ENCODE results near the gene PRUNE2. TPM values are rescaled to one million over a fixed set of nuclear protein-coding genes. Genes with fewer than 3 reads are reported as not detected.
A peak's percentile ranks its signal among the peaks of the same experiment; 100 is the strongest.

The PRUNE2 gene
- polyA plus RNA-seq, 6 donors from 2014 or later: 0.12 to 0.65 (median 0.23) TPM; not detected in 1

- no peak for ATAC-seq (ENCODE audit: low read depth in 2 of 2)
- Mint-ChIP-seq H3K36me3 (no peaks in the 10 kb centered on the region), H3K27me3 (no peaks in the 10 kb centered on the region), H3K4me3 (peak overlapping the region in 3 of 8 donors; percentile 32 to 55 (median 35)), H3K9me3 (no peaks in the 10 kb centered on the region), H3K27ac (peak overlapping the region in 2 of 6 donors; percentile 38 to 40), H3K4me1 (peaks cover 26 to 34% (median 33%) of the 10 kb centered on the region in 3 donors)
- no peak for DNase-seq
These were observed 261.2 kb downstream of the PRUNE2 start for GRCh38 chr9:76644647-76645250.

GRCh38 chr9:76644171-76644570, 261.7 kb downstream of the PRUNE2 start:
- Mint-ChIP-seq H3K4me3 (peak overlapping the region in 6 of 8 donors; percentile 49 to 91 (median 74)), H3K27ac (peak overlapping the region in 1 of 6 donors; percentile 89), H3K36me3 (no peaks in the 10 kb centered on the region), H3K9me3 (no peaks in the 10 kb centered on the region), H3K4me1 (peaks cover 26 to 34% (median 33%) of the 10 kb centered on the region in 3 donors), H3K27me3 (no peaks in the 10 kb centered on the region)
- DNase-seq (no peak), ATAC-seq (ENCODE audit: low read depth in 2 of 2) (no peak)

GRCh38 chr9:76643399-76644117, 262.4 kb downstream of the PRUNE2 start:
- H3K36me3 Mint-ChIP-seq: no peaks in the 10 kb centered on the region
- DNase-seq: peak; percentile 50
- peak; percentile 98 for ATAC-seq (ENCODE audit: low read depth in 2 of 2)

DNA sequence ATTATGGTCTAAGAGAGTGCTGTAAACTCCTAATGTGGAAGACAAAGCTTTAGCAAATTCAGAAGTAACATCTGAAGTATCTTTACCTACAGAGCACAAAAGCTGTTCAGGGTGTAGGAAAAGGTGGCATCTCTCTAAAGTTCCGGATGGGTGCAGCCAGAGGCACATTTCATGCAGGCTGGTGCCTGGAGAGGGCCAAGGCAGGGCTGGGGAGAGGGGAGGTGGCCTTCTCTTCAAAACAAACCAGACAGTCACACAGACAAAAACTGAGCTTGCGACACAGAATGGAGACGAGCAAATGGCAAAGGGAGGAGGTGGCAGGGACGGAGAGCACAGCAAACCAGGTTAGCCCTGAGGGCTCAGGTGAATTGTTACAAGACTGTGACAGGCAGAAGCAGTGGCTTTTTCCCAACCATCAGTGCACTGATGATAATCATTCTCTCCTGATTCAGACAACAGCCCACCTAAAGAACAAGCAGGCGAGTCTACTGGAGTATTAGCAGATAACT, 263.2 kb downstream of the PRUNE2 start:
- Mint-ChIP-seq H3K36me3 (no peaks in the 10 kb centered on the region), H3K4me3 (peak overlapping the region; percentile 18 to 91 (median 74)), H3K9me3 (no peaks in the 10 kb centered on the region), H3K27me3 (no peaks in the 10 kb centered on the region), H3K27ac (peak overlapping the region in 4 of 6 donors; percentile 39 to 94 (median 84)), H3K4me1 (peaks cover 26 to 34% (median 33%) of the 10 kb centered on the region in 3 donors)
- no peak for DNase-seq
- ATAC-seq (ENCODE audit: low read depth in 2 of 2): no peak

More at GRCh38 chr9:76643399-76644117, 262.4 kb downstream of the PRUNE2 start:
- Mint-ChIP-seq H3K27ac (peak overlapping the region; percentile 31 to 94 (median 82)), H3K9me3 (no peaks in the 10 kb centered on the region), H3K4me3 (peak overlapping the region; percentile 38 to 91 (median 74)), H3K4me1 (peaks cover 26 to 34% (median 33%) of the 10 kb centered on the region in 3 donors), H3K27me3 (no peaks in the 10 kb centered on the region)

- no peak overlapping the region for H3K4me3 Mint-ChIP-seq
- H3K27ac Mint-ChIP-seq: peak overlapping the region in 2 of 6 donors; percentile 19 to 79
- DNase-seq (no peak), ATAC-seq (ENCODE audit: low read depth in 2 of 2) (no peak)
- no peaks in the 10 kb centered on the region for H3K36me3 Mint-ChIP-seq
- no peaks in the 10 kb centered on the region for H3K27me3 Mint-ChIP-seq
- peaks cover 30 to 40% (median 38%) of the 10 kb centered on the region in 3 donors for H3K4me1 Mint-ChIP-seq
- no peaks in the 10 kb centered on the region for H3K9me3 Mint-ChIP-seq
These were observed 263.8 kb downstream of the PRUNE2 start for GRCh38 chr9:76642074-76642473.

DNA sequence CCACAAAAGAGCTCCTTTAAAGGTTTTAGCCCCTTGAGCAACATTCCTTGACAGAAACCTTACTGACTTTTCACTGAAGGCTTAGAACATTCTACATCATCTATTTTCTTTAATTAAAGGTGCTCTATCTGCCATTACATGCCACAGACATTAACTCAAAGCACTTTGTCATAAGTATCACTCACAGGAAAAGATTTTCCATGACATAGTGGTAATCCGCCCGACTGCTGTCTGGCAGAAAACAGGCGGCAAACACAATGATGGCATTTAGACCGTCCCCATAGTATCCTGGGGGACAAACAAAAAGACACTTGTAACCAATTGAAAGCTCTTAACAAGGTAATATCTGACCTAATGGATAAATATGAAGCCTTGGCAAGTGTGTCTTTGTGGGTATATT, 267.9 kb downstream of the PRUNE2 start:
- Mint-ChIP-seq H3K4me1 (peaks cover 17 to 23% (median 21%) of the 10 kb centered on the region in 3 donors), H3K4me3 (no peak overlapping the region), H3K9me3 (no peaks in the 10 kb centered on the region), H3K27me3 (no peaks in the 10 kb centered on the region), H3K36me3 (no peaks in the 10 kb centered on the region), H3K27ac (no peak overlapping the region)
- ATAC-seq (ENCODE audit: low read depth in 2 of 2) (no peak), DNase-seq (no peak)

GRCh38 chr9:76637416-76637815, 268.5 kb downstream of the PRUNE2 start:
- H3K9me3 Mint-ChIP-seq: no peaks in the 10 kb centered on the region
- no peaks in the 10 kb centered on the region for H3K27me3 Mint-ChIP-seq
- H3K36me3 Mint-ChIP-seq: no peaks in the 10 kb centered on the region
- H3K4me1 Mint-ChIP-seq: peaks cover 11 to 17% (median 16%) of the 10 kb centered on the region in 3 donors
- DNase-seq (no peak), ATAC-seq (ENCODE audit: low read depth in 2 of 2) (no peak)
- no peak overlapping the region for H3K27ac Mint-ChIP-seq
- no peak overlapping the region for H3K4me3 Mint-ChIP-seq

DNA sequence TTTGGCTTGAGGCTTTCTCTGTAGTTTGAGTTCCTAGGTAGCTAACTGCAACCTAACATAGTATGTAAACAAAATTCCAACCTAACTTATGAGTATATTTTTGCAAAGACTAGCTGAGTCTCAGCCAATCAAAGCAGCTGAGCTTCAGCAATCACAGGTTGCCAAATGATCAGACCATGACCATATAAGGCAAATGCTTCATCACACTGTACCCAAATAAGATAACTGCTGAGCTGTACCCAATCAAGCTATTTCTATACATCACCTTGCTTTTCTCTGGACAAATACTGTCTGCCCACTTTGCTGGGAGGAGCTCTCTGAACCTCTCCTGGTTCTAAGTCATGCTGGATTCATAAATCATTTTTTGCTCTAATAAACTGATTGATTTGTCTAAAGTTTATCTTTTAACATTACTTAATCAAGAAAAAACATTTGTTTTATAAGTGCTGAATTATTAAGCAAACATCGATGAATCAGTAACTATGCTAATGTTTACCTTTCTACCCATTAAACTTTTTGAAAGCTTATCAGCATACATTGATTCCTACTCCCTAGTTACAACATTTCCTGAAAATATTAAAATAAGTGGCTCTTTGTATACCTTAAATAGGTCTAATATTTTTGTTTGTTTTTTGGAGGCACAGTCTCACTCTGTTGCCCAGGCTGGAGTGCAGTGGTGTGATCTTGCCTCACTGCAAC, 271.4 kb downstream of the PRUNE2 start:
- ATAC-seq (ENCODE audit: low read depth in 2 of 2): no peak
- peaks cover 6 to 11% (median 7%) of the 10 kb centered on the region in 3 donors for H3K4me1 Mint-ChIP-seq
- DNase-seq: no peak
- H3K27ac Mint-ChIP-seq: no peak overlapping the region
- no peak overlapping the region for H3K4me3 Mint-ChIP-seq
- H3K9me3 Mint-ChIP-seq: no peaks in the 10 kb centered on the region
- no peaks in the 10 kb centered on the region for H3K36me3 Mint-ChIP-seq
- no peaks in the 10 kb centered on the region for H3K27me3 Mint-ChIP-seq

GRCh38 chr9:76630916-76631315, 275.0 kb downstream of the PRUNE2 start:
- no peaks in the 10 kb centered on the region for H3K9me3 Mint-ChIP-seq
- no peaks in the 10 kb centered on the region for H3K27me3 Mint-ChIP-seq
- peaks cover 13 to 29% (median 26%) of the 10 kb centered on the region in 3 donors for H3K4me1 Mint-ChIP-seq
- no peak overlapping the region for H3K4me3 Mint-ChIP-seq
- ATAC-seq (ENCODE audit: low read depth in 2 of 2) (no peak), DNase-seq (no peak)
- H3K36me3 Mint-ChIP-seq: no peaks in the 10 kb centered on the region
- no peak overlapping the region for H3K27ac Mint-ChIP-seq

- DNase-seq (no peak), ATAC-seq (ENCODE audit: low read depth in 2 of 2) (no peak)
- H3K4me1 Mint-ChIP-seq: peaks cover 14 to 29% (median 26%) of the 10 kb centered on the region in 3 donors
- no peak overlapping the region for H3K4me3 Mint-ChIP-seq
- H3K27me3 Mint-ChIP-seq: no peaks in the 10 kb centered on the region
- H3K9me3 Mint-ChIP-seq: no peaks in the 10 kb centered on the region
- peak overlapping the region in 1 of 6 donors; percentile 69 for H3K27ac Mint-ChIP-seq
- H3K36me3 Mint-ChIP-seq: no peaks in the 10 kb centered on the region
These were observed 276.5 kb downstream of the PRUNE2 start for GRCh38 chr9:76629205-76629990.

- Mint-ChIP-seq H3K4me3 (peak overlapping the region in 5 of 8 donors; percentile 0 to 56 (median 32)), H3K4me1 (peaks cover 19 to 29% (median 26%) of the 10 kb centered on the region in 3 donors), H3K27me3 (no peaks in the 10 kb centered on the region), H3K36me3 (no peaks in the 10 kb centered on the region), H3K9me3 (no peaks in the 10 kb centered on the region), H3K27ac (peak overlapping the region in 1 of 6 donors; percentile 6)
- no peak for DNase-seq
- ATAC-seq (ENCODE audit: low read depth in 2 of 2): peak in 1 of 2 donors; percentile 44
These were observed 277.8 kb downstream of the PRUNE2 start for GRCh38 chr9:76628155-76628554.

- Mint-ChIP-seq H3K36me3 (no peaks in the 10 kb centered on the region), H3K27ac (peak overlapping the region in 2 of 6 donors; percentile 47 to 65), H3K4me1 (peaks cover 22 to 33% (median 27%) of the 10 kb centered on the region in 3 donors), H3K4me3 (peak overlapping the region in 6 of 8 donors; percentile 31 to 88 (median 70)), H3K27me3 (no peaks in the 10 kb centered on the region), H3K9me3 (peaks cover 0 to 1% (median 0%) of the 10 kb centered on the region in 7 donors)
- no peak for DNase-seq
- ATAC-seq (ENCODE audit: low read depth in 2 of 2): peak; percentile 60 to 79
These were observed 278.9 kb downstream of the PRUNE2 start for GRCh38 chr9:76626980-76627379.

Data from naive B cell (primary cell).